ENCODE data around the gene STK11IP.

The STK11IP gene

DNA sequence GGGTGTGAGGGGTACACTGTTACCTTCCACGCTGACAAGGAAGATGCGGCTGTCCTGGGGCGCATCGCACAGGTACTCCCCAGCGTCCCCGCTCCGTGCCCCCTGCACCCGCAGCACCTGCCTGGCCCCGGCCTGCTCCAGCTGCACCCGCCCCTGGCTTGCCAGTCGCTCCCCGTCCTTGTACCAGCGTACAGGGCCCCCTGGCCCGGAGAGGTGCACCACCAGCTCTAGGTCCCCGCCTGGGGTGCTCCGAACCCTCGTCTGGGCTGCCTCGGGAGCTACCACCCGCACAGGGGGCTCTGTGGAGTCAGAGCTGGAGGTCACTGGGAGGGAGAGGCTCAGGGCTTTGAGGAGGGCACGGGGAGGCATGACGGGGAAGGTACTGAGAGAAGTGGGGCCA, 40.3 kb upstream of the STK11IP start:
- Histone ChIP-seq H3K27me3 (ENCODE audit: control insufficient read depth, insufficient read depth, low read length) (peaks cover 11% of the 10 kb centered on the region), H3K4me1 (ENCODE audit: control insufficient read depth, insufficient read depth, low read length) (peaks cover 11% of the 10 kb centered on the region), H3K36me3 (ENCODE audit: control insufficient read depth, insufficient read depth, low read length) (peaks cover 5% of the 10 kb centered on the region), H3K4me3 (ENCODE audit: low read depth, low read length) (no peak overlapping the region), H3K9me3 (ENCODE audit: control insufficient read depth, insufficient read depth, low read length) (no peaks in the 10 kb centered on the region), H3K9ac (ENCODE audit: low read depth, low read length) (no peak overlapping the region)

DNA sequence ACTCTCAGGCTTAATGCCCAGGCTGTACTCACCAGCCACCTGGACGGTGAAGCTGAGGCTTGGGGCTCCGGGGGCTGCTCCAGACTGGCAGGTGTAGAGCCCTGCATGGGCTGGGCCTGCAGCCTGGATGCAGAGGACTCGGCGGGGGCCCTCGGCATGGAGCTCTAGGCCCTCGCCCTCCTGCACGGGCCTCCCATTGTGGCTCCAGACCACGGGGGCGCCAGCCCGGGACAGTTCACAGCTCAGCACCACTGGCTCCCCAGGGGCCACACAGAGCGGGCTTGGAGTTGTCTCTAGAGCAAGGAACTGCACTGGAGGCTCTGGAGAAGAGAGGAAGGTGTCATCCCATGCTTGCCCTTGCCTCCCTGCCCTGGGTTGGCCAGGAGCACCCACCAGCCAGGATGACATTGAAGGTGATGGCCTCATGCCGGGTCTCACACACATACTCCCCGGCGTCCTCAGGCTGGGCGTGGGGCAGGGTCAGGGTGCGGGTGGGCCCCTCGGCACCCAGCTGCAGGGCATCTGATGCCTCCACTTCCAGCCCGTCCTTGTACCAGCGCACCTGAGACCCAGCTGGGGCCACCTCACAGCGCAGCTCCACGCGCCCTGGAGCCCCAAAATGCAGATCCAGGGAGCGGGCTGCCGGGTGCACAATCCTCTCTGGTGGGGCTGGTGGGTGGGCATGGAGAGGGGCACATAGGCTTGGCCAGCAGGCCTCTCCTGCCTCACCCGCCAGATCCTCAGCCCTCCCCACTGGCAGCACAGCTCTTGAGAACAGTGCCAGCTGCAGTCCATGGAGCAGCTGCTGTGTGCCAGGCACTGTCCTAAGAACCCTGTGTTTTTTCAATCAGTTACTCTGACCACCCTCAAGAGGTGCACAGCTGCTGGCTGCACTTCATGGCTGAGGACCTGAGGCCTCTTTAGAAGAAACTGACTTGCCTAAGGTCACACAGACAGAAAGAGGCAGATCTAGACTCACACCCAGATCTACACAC, 39.6 kb upstream of the STK11IP start:
- no peaks in the 10 kb centered on the region for H3K9me3 ChIP-seq (ENCODE audit: control insufficient read depth, insufficient read depth, low read length)
- H3K36me3 ChIP-seq (ENCODE audit: control insufficient read depth, insufficient read depth, low read length) = peaks cover 5% of the 10 kb centered on the region
- H3K4me3 ChIP-seq (ENCODE audit: low read depth, low read length) = no peak overlapping the region
- no peak overlapping the region for H3K9ac ChIP-seq (ENCODE audit: low read depth, low read length)
- H3K27me3 ChIP-seq (ENCODE audit: control insufficient read depth, insufficient read depth, low read length) = peaks cover 8% of the 10 kb centered on the region
- peaks cover 10% of the 10 kb centered on the region for H3K4me1 ChIP-seq (ENCODE audit: control insufficient read depth, insufficient read depth, low read length)

GRCh38 chr2:219559156-219559915, 38.3 kb upstream of the STK11IP start:
- H3K9ac ChIP-seq (ENCODE audit: low read depth, low read length) = no peak overlapping the region
- H3K4me3 ChIP-seq (ENCODE audit: low read depth, low read length) = no peak overlapping the region
- no peaks in the 10 kb centered on the region for H3K27me3 ChIP-seq (ENCODE audit: control insufficient read depth, insufficient read depth, low read length)
- H3K4me1 ChIP-seq (ENCODE audit: control insufficient read depth, insufficient read depth, low read length) = peaks cover 8% of the 10 kb centered on the region
- H3K36me3 ChIP-seq (ENCODE audit: control insufficient read depth, insufficient read depth, low read length) = peaks cover 5% of the 10 kb centered on the region
- no peaks in the 10 kb centered on the region for H3K9me3 ChIP-seq (ENCODE audit: control insufficient read depth, insufficient read depth, low read length)

GRCh38 chr2:219560037-219560892, 37.4 kb upstream of the STK11IP start:
- Histone ChIP-seq H3K4me1 (ENCODE audit: control insufficient read depth, insufficient read depth, low read length) (peaks cover 12% of the 10 kb centered on the region), H3K9ac (ENCODE audit: low read depth, low read length) (no peak overlapping the region), H3K36me3 (ENCODE audit: control insufficient read depth, insufficient read depth, low read length) (peaks cover 5% of the 10 kb centered on the region), H3K27me3 (ENCODE audit: control insufficient read depth, insufficient read depth, low read length) (no peaks in the 10 kb centered on the region), H3K9me3 (ENCODE audit: control insufficient read depth, insufficient read depth, low read length) (no peaks in the 10 kb centered on the region), H3K4me3 (ENCODE audit: low read depth, low read length) (no peak overlapping the region)

DNA sequence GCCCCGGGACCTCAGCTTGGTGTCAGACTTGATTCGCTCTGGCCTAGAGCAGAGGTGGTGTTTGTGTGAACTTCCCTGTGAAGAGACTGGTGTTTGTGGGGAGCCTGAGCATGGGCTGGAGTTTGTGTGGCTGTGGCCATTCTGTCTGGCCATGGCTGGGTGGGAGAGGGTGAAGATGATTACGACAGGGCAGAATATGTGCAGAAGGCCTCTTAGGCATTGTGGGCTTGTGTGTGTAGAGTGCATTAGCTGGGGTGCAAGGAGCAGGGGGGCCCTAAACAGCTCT, 36.8 kb upstream of the STK11IP start:
- Histone ChIP-seq H3K36me3 (ENCODE audit: control insufficient read depth, insufficient read depth, low read length) (peaks cover 5% of the 10 kb centered on the region), H3K9me3 (ENCODE audit: control insufficient read depth, insufficient read depth, low read length) (no peaks in the 10 kb centered on the region), H3K27me3 (ENCODE audit: control insufficient read depth, insufficient read depth, low read length) (no peaks in the 10 kb centered on the region), H3K4me1 (ENCODE audit: control insufficient read depth, insufficient read depth, low read length) (peaks cover 15% of the 10 kb centered on the region), H3K4me3 (ENCODE audit: low read depth, low read length) (no peak overlapping the region), H3K9ac (ENCODE audit: low read depth, low read length) (no peak overlapping the region)

DNA sequence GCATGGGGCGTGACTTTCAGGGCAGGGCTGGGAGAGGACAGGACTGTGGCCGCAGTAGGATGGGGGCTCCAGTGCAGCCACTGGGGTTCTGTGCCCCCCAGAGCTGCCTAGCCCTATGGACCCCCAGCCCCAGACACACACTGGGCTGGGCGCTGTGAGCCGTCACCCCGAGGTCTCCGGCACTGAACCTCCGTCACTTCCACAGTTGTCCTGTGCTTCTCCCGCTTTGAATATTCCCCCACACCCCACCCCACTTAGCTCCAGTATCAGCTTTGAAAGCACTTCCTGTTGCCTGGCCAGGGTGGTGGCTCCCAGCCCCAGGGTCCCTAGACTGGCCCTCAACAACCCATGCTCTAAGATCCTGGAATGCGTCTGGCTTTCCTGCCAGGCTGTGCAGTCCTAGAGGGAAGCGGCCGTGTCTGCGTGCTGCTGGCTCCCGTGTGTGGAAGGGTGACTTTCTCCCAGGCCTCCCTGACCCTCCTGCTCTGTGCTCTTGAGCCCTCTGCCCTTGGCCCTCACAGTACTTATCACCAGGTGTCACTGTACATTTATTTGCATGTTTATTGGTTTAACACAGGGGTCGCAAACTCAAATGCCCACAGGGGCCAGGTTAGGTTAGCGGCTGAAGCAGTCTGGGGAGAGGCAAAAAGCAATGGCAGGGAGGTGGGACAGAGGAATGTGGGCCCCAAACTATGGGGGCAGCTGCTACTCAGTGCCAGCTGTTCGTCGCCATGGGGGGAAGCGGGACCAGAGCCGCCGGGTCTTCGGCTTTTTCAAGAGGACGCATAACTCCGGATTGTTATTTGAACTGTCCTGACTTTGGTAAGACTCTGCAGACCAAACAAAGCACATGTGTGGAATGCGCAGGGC, 36.2 kb upstream of the STK11IP start:
- Histone ChIP-seq H3K27me3 (ENCODE audit: control insufficient read depth, insufficient read depth, low read length) (no peaks in the 10 kb centered on the region), H3K4me1 (ENCODE audit: control insufficient read depth, insufficient read depth, low read length) (peaks cover 20% of the 10 kb centered on the region), H3K9ac (ENCODE audit: low read depth, low read length) (peak overlapping the region; percentile 28), H3K4me3 (ENCODE audit: low read depth, low read length) (no peak overlapping the region), H3K36me3 (ENCODE audit: control insufficient read depth, insufficient read depth, low read length) (peaks cover 5% of the 10 kb centered on the region), H3K9me3 (ENCODE audit: control insufficient read depth, insufficient read depth, low read length) (no peaks in the 10 kb centered on the region)

- H3K9ac ChIP-seq (ENCODE audit: low read depth, low read length) = no peak overlapping the region
- no peaks in the 10 kb centered on the region for H3K27me3 ChIP-seq (ENCODE audit: control insufficient read depth, insufficient read depth, low read length)
- peaks cover 22% of the 10 kb centered on the region for H3K4me1 ChIP-seq (ENCODE audit: control insufficient read depth, insufficient read depth, low read length)
- H3K4me3 ChIP-seq (ENCODE audit: low read depth, low read length) = no peak overlapping the region
- H3K36me3 ChIP-seq (ENCODE audit: control insufficient read depth, insufficient read depth, low read length) = peaks cover 11% of the 10 kb centered on the region
- no peaks in the 10 kb centered on the region for H3K9me3 ChIP-seq (ENCODE audit: control insufficient read depth, insufficient read depth, low read length)
Measured at GRCh38 chr2:219562049-219563020, 35.3 kb upstream of the STK11IP start.

DNA sequence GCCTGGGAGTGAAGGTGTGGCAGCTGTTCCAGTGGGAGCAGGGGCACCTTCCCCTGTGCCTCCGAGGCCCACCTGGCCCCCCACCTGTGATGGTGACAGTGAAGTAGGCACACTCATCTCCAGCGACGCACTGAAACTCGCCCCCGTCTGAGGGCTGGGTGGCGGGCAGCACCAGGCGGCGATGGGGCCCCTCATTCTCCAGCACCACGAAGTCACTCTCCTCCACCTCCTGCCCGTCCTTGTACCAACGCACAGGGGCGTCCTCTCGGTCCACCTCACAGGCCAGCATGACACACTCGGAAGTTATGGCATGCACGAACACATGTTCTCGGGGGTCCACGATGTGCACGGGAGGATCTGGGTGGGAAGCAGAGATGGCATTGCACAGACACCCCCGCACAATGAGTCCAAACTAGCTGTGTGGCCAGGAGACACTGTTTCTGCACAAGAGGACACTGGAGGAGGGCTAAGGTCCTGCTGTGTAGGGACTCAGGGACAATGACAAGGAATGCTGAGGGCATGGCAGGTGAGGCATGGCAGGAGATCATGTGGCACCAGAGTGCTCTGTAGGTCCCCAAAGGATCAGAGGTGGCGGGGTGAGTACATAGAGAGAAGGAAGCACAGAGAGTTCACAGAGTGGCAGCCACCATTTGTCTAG, 34.3 kb upstream of the STK11IP start:
- Histone ChIP-seq H3K9ac (ENCODE audit: low read depth, low read length) (no peak overlapping the region), H3K4me3 (ENCODE audit: low read depth, low read length) (no peak overlapping the region), H3K27me3 (ENCODE audit: control insufficient read depth, insufficient read depth, low read length) (no peaks in the 10 kb centered on the region), H3K4me1 (ENCODE audit: control insufficient read depth, insufficient read depth, low read length) (peaks cover 22% of the 10 kb centered on the region), H3K36me3 (ENCODE audit: control insufficient read depth, insufficient read depth, low read length) (peaks cover 11% of the 10 kb centered on the region), H3K9me3 (ENCODE audit: control insufficient read depth, insufficient read depth, low read length) (no peaks in the 10 kb centered on the region)

- Histone ChIP-seq H3K4me3 (ENCODE audit: low read depth, low read length) (peak overlapping the region; percentile 14), H3K9ac (ENCODE audit: low read depth, low read length) (peak overlapping the region; percentile 4), H3K36me3 (ENCODE audit: control insufficient read depth, insufficient read depth, low read length) (peaks cover 11% of the 10 kb centered on the region), H3K4me1 (ENCODE audit: control insufficient read depth, insufficient read depth, low read length) (peaks cover 20% of the 10 kb centered on the region), H3K27me3 (ENCODE audit: control insufficient read depth, insufficient read depth, low read length) (peaks cover 13% of the 10 kb centered on the region), H3K9me3 (ENCODE audit: control insufficient read depth, insufficient read depth, low read length) (no peaks in the 10 kb centered on the region)
Measured at GRCh38 chr2:219565130-219566080, 32.3 kb upstream of the STK11IP start.
